Measurements from ENCODE around the gene PHF20. TPM values are rescaled to one million over a fixed set of nuclear protein-coding genes. Genes with fewer than 3 reads are reported as not detected.
A peak's percentile ranks its signal among the peaks of the same experiment; 100 is the strongest.
"Not testable (repeated sequence)": the region's sequence is repeated elsewhere in the genome, so short reads cannot be mapped to it uniquely, and the experiment has no call there.

PHF20 gene
- total RNA-seq, 3 donors from 2014 or later: 47.7 to 59.4 (median 48.8) TPM

DNA sequence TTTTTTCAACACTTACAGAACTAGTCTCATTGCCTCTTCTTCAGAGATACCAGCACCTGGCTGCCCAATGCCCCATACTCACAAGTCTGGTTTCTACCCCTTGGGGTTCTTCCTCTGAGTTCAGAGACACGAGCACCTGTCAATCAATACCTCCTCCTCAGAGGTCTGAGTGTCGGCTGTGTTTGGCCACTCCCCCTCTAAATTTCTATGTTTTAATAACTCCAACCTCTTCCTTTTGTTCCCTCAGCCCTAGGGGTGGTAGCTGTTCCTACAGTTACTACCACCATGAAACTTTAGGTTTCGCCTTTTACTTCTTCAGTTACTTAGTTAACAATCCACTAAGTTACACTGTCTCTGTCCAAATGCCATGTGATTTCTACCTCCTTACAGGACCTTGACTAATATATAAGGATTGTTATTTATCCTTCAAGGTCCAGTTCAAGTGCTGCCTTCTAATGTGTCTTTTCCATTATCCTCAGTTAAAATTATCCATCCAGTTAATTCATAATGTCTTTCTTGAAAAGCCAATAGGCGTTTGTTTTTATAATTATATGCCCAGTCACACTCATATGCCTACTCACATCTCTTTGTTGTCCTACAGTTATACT, 14.6 kb upstream of the PHF20 start:
- Mint-ChIP-seq H3K4me1 (ENCODE audit: low read depth) (peaks cover 9% of the 10 kb centered on the region), H3K27me3 (ENCODE audit: low read depth) (no peaks in the 10 kb centered on the region), H3K4me3 (no peak overlapping the region), H3K36me3 (ENCODE audit: insufficient read depth) (no peaks in the 10 kb centered on the region), H3K9me3 (no peaks in the 10 kb centered on the region)
- no peak for DNase-seq
- ATAC-seq: peak in 1 of 2 donors; percentile 51

DNA sequence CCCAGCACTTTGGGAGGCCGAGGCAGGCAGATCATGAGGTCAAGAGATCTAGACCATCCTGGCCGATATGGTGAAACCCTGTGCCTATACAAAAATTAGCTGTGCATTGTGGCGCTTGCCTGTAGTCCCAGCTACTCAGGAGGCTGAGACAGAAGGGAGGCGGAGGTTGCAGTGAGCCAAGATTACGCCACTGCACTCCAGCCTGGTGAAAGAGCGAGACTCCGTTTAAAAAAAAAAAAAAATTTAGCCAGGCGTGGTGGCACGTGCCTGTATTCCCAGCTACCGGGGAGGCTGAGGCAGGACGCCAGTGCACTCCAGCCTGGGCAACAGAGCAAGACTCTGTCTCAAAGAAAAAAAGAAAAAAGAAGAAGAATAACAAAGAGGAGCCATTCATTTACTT, 10.3 kb upstream of the PHF20 start:
- H3K27me3 Mint-ChIP-seq (ENCODE audit: low read depth); H3K9me3 Mint-ChIP-seq; H3K36me3 Mint-ChIP-seq (ENCODE audit: insufficient read depth); H3K4me3 Mint-ChIP-seq; DNase-seq; ATAC-seq: not testable (repeated sequence)
- peaks cover 21% of the 10 kb centered on the region for H3K4me1 Mint-ChIP-seq (ENCODE audit: low read depth)

DNA sequence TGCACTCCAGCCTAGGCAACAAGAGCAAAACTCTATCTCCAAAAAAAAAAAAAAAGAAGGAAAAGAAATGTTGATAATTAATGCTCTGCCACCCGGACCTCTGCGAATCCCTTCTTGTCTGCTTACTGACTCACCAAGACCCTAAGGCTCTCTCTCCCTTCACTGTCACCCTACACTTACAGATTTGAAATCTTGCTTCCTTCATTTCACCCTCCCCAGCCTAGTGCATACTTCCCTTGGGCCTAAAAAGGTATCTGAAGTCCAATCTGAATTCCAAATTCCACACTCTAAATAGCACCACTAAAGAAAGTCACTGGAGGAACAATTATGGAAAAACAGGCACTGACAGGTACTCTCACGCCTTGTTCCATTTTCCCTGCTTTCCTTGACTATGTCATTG, 9.4 kb upstream of the PHF20 start:
- peaks cover 21% of the 10 kb centered on the region for H3K4me1 Mint-ChIP-seq (ENCODE audit: low read depth)
- no peaks in the 10 kb centered on the region for H3K36me3 Mint-ChIP-seq (ENCODE audit: insufficient read depth)
- no peaks in the 10 kb centered on the region for H3K27me3 Mint-ChIP-seq (ENCODE audit: low read depth)
- ATAC-seq: no peak
- no peaks in the 10 kb centered on the region for H3K9me3 Mint-ChIP-seq
- no peak for DNase-seq
- H3K4me3 Mint-ChIP-seq: no peak overlapping the region

DNA sequence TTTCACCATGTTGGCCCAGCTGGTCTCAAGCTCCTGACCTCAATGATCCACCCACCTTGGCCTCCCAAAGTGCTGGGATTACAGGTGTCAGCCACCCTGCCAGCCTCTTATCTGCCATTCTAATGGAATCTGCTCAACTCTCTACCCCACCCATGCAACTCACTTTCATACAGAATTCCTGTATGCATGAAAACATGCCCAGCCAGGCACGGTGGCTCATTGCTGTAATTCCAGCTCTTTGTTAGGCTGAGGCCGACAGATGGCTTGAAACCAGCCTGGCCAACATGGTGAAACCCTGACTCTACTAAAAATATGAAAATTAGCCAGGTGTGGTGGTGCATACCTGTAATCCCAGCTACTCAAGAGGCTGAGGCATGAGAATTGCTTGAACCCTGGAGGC, 6.9 kb upstream of the PHF20 start:
- not testable (repeated sequence) for H3K27me3 Mint-ChIP-seq (ENCODE audit: low read depth); DNase-seq; ATAC-seq; H3K4me3 Mint-ChIP-seq; H3K36me3 Mint-ChIP-seq (ENCODE audit: insufficient read depth); H3K9me3 Mint-ChIP-seq
- H3K4me1 Mint-ChIP-seq (ENCODE audit: low read depth): peaks cover 41% of the 10 kb centered on the region

- Mint-ChIP-seq H3K4me1 (ENCODE audit: low read depth) (peaks cover 54% of the 10 kb centered on the region), H3K9me3 (peaks cover 7% of the 10 kb centered on the region), H3K27me3 (ENCODE audit: low read depth) (no peaks in the 10 kb centered on the region), H3K36me3 (ENCODE audit: insufficient read depth) (peaks cover 3% of the 10 kb centered on the region), H3K4me3 (no peak overlapping the region)
- ATAC-seq (no peak), DNase-seq (no peak)
These were observed 5.0 kb upstream of the PHF20 start for GRCh38 chr20:35766843-35767242.

GRCh38 chr20:35767683-35768481, 3.9 kb upstream of the PHF20 start:
- Mint-ChIP-seq H3K4me3 (peak overlapping the region; percentile 62), H3K27me3 (ENCODE audit: low read depth) (no peaks in the 10 kb centered on the region), H3K4me1 (ENCODE audit: low read depth) (peaks cover 52% of the 10 kb centered on the region), H3K36me3 (ENCODE audit: insufficient read depth) (peaks cover 3% of the 10 kb centered on the region), H3K9me3 (peaks cover 7% of the 10 kb centered on the region)
- peak; percentile 40 for DNase-seq
- no peak for ATAC-seq

DNA sequence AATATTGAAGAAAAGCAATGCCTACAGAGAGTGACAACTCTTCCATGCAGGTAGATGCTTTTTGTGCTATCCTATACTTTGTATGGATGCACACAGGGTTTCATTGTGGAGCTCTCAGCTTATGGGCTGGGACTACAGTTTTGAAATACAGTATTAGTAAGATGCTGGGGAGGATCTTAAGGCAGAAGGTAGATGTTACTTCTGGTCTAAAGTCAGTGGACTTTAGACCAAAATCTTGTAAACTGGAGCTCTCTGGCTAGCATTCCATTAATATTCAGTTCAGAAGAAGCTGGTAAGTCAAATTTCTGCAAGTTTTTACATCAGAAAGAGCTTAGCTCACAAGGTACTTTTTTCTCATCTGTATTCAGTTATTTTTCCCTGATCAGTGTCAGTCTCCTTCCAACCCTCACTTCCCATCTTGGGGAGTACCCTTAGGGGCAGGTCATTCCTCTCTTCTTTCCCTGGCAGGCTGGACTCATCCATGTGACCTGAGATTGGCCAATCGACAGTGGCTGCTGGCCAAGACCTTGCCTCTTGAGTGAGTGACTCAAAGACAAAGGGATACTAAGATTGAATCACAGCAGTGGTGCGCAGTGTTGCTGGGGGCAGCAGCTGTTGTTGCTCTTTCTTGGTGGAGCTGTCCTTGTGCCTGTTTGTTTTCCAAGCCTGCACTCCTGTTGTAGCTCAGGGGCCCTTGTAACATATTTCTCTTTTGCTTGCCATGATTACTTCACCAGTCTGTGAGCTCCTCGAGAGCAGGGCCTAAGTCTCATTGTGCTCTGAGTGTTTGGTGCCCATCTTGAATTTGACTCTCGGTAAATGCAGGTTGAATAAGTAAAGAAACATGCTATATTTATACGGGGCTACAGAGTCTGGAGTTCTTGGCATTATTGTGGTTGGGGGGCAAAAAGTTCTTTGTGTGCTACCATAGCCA, 2.8 kb upstream of the PHF20 start:
- peak overlapping the region; percentile 35 for H3K4me3 Mint-ChIP-seq
- no peaks in the 10 kb centered on the region for H3K27me3 Mint-ChIP-seq (ENCODE audit: low read depth)
- H3K4me1 Mint-ChIP-seq (ENCODE audit: low read depth): peaks cover 62% of the 10 kb centered on the region
- peaks cover 3% of the 10 kb centered on the region for H3K36me3 Mint-ChIP-seq (ENCODE audit: insufficient read depth)
- ATAC-seq (no peak), DNase-seq (peak; percentile 15)
- H3K9me3 Mint-ChIP-seq: peaks cover 7% of the 10 kb centered on the region

GRCh38 chr20:35771367-35771688, 487 bp upstream of the PHF20 start:
- no peak for DNase-seq
- peaks cover 73% of the 10 kb centered on the region for H3K4me1 Mint-ChIP-seq (ENCODE audit: low read depth)
- no peaks in the 10 kb centered on the region for H3K27me3 Mint-ChIP-seq (ENCODE audit: low read depth)
- peak overlapping the region; percentile 48 for H3K4me3 Mint-ChIP-seq
- H3K36me3 Mint-ChIP-seq (ENCODE audit: insufficient read depth): peaks cover 7% of the 10 kb centered on the region
- ATAC-seq: no peak
- H3K9me3 Mint-ChIP-seq: peaks cover 7% of the 10 kb centered on the region

GRCh38 chr20:35772563-35773058, 796 bp downstream of the PHF20 start:
- Mint-ChIP-seq H3K27me3 (ENCODE audit: low read depth) (no peaks in the 10 kb centered on the region), H3K4me1 (ENCODE audit: low read depth) (peaks cover 77% of the 10 kb centered on the region), H3K4me3 (peak overlapping the region; percentile 86), H3K9me3 (peaks cover 7% of the 10 kb centered on the region), H3K36me3 (ENCODE audit: insufficient read depth) (peaks cover 14% of the 10 kb centered on the region)
- ATAC-seq (no peak), DNase-seq (no peak)

DNA sequence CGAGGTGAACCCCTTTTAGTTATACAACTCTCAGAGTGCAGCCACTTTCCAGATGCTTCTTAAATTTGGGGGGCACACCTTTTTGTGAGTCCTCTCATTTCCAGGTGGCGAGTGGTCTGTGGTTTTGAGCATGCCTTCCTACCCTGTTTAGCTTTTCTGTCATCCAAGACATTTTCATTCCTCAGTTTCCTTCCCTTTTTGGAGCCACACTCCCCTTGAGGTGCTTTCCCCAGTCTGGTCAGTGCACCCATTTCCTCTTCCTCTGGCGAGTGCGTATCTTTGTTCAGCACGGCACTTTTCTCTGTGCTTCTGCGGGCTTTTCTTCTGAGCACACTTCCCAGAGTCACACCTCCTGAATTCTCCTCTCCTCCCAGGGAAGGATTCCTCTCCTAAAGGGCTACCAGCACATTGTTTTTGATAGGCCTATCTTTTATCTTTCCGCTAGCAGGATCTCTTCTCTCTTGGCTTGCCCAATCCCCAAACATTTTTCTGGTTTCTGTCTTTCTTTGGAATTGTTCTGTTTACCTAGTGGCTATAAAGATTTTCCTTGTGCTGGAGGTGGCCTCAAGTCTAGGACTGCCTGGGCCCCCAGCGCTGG, 1.4 kb downstream of the PHF20 start:
- DNase-seq: no peak
- Mint-ChIP-seq H3K9me3 (peaks cover 7% of the 10 kb centered on the region), H3K4me1 (ENCODE audit: low read depth) (peaks cover 76% of the 10 kb centered on the region), H3K4me3 (peak overlapping the region; percentile 86), H3K27me3 (ENCODE audit: low read depth) (no peaks in the 10 kb centered on the region), H3K36me3 (ENCODE audit: insufficient read depth) (peaks cover 17% of the 10 kb centered on the region)
- no peak for ATAC-seq

DNA sequence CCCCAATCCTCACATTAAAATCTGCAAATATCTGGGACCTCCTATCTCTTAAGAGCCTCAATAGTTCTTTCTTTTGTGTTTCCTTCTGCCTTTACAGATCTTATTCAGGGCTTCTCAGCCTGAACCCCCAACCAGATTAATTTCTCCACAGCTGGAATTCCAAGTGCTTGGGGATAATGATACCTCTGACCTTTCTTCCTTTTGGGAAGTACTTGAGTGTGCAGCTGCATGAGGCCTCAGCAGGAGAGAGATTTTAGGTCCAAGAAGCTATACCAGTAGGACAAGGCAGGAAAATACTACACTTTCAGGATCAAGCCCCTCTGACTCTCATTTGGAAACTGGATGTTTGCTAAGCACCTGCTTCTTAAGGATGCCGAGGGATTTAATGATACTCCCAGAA, 2.6 kb downstream of the PHF20 start:
- Mint-ChIP-seq H3K4me3 (peak overlapping the region; percentile 86), H3K4me1 (ENCODE audit: low read depth) (peaks cover 67% of the 10 kb centered on the region), H3K27me3 (ENCODE audit: low read depth) (no peaks in the 10 kb centered on the region), H3K9me3 (peaks cover 7% of the 10 kb centered on the region), H3K36me3 (ENCODE audit: insufficient read depth) (peaks cover 17% of the 10 kb centered on the region)
- DNase-seq (no peak), ATAC-seq (no peak)

GRCh38 chr20:35776513-35777101, 4.8 kb downstream of the PHF20 start:
- H3K27me3 Mint-ChIP-seq (ENCODE audit: low read depth): no peaks in the 10 kb centered on the region
- DNase-seq: no peak
- H3K4me1 Mint-ChIP-seq (ENCODE audit: low read depth): peaks cover 57% of the 10 kb centered on the region
- peaks cover 14% of the 10 kb centered on the region for H3K36me3 Mint-ChIP-seq (ENCODE audit: insufficient read depth)
- H3K9me3 Mint-ChIP-seq: peaks cover 2% of the 10 kb centered on the region
- no peak for ATAC-seq
- H3K4me3 Mint-ChIP-seq: peak overlapping the region; percentile 37

GRCh38 chr20:35783811-35784210, 12.0 kb downstream of the PHF20 start:
- H3K36me3 Mint-ChIP-seq (ENCODE audit: insufficient read depth); ATAC-seq; H3K27me3 Mint-ChIP-seq (ENCODE audit: low read depth); DNase-seq; H3K4me3 Mint-ChIP-seq; H3K9me3 Mint-ChIP-seq: not testable (repeated sequence)
- H3K4me1 Mint-ChIP-seq (ENCODE audit: low read depth): peaks cover 12% of the 10 kb centered on the region

GRCh38 chr20:35785541-35785940, 13.7 kb downstream of the PHF20 start:
- H3K27me3 Mint-ChIP-seq (ENCODE audit: low read depth); H3K36me3 Mint-ChIP-seq (ENCODE audit: insufficient read depth); ATAC-seq; H3K9me3 Mint-ChIP-seq; H3K4me1 Mint-ChIP-seq (ENCODE audit: low read depth); H3K4me3 Mint-ChIP-seq; DNase-seq: not testable (repeated sequence)
